ENCODE results near the gene CD151. TPM values are rescaled to one million over a fixed set of nuclear protein-coding genes. Genes with fewer than 3 reads are reported as not detected.

The CD151 gene
- total and polyA plus RNA-seq, 10 donors: 38.0 to 142 (median 81.4) TPM

- peak overlapping the region in 7 of 8 donors; percentile 51 to 88 (median 80) for H3K27ac ChIP-seq
- 2 to 13% (median 5%) methylated on average over 33 to 40 of the region's 40 CpGs for WGBS, 5 donors
- peaks cover 56 to 97% (median 84%) of the 10 kb centered on the region in 6 donors for H3K4me1 ChIP-seq
- H3K36me3 ChIP-seq: peaks cover 0 to 17% (median 11%) of the 10 kb centered on the region in 6 donors
- TF ChIP-seq POLR2A (IDR thresholded peaks at IDR 0.05): no peak
- TF ChIP-seq POLR2AphosphoS5 (IDR thresholded peaks at IDR 0.05): peak; percentile 74 to 81 (median 81)
- no peaks in the 10 kb centered on the region for H3K9me3 ChIP-seq
- intact Hi-C loops (cut with DNase I; ENCODE audit: low total_unique reads): no loop called here
- peak overlapping the region; percentile 29 to 74 (median 43) for H3K4me3 ChIP-seq
- DNase-seq: peak; percentile 90
- peaks cover 0 to 77% (median 22%) of the 10 kb centered on the region in 7 donors for H3K27me3 ChIP-seq (replicated peaks in 1 of 7)
These were observed 3.4 kb upstream of the CD151 start for GRCh38 chr11:829176-829846.

- Histone ChIP-seq H3K9me3 (no peaks in the 10 kb centered on the region), H3K27ac (peak overlapping the region in 7 of 8 donors; percentile 51 to 88 (median 80)), H3K4me1 (peaks cover 59 to 97% (median 89%) of the 10 kb centered on the region in 6 donors), H3K4me3 (peak overlapping the region; percentile 29 to 74 (median 43)), H3K27me3 (replicated peaks in 1 of 7) (peaks cover 0 to 82% (median 22%) of the 10 kb centered on the region in 7 donors), H3K36me3 (peaks cover 0 to 11% (median 5%) of the 10 kb centered on the region in 6 donors)
- intact Hi-C loops (cut with DNase I; ENCODE audit: low total_unique reads): no loop called here
- 0 to 2% (median 2%) methylated on average over 9 to 39 of the region's 39 CpGs for WGBS, 5 donors
- peak; percentile 84 for DNase-seq
- TF ChIP-seq POLR2A (IDR thresholded peaks at IDR 0.05): peak in 1 of 3 donors; percentile 15
- TF ChIP-seq POLR2AphosphoS5 (IDR thresholded peaks at IDR 0.05): peak in 2 of 3 donors; percentile 64 to 83
- no peak for TF ChIP-seq CTCF (IDR thresholded peaks at IDR 0.05 in 8 of 11, conservative IDR thresholded peaks at IDR 0.05 in 3 of 11)
These were observed 2.9 kb upstream of the CD151 start for GRCh38 chr11:829847-830294.

- Histone ChIP-seq H3K4me3 (peak overlapping the region; percentile 29 to 74 (median 43)), H3K36me3 (peaks cover 0 to 5% (median 0%) of the 10 kb centered on the region in 6 donors), H3K4me1 (peaks cover 59 to 97% (median 92%) of the 10 kb centered on the region in 6 donors), H3K27me3 (replicated peaks in 1 of 7) (peaks cover 0 to 88% (median 22%) of the 10 kb centered on the region in 7 donors), H3K9me3 (no peaks in the 10 kb centered on the region), H3K27ac (peak overlapping the region in 5 of 8 donors; percentile 77 to 88 (median 86))
- TF ChIP-seq POLR2AphosphoS5 (IDR thresholded peaks at IDR 0.05) (peak; percentile 8 to 46 (median 36)), CTCF (IDR thresholded peaks at IDR 0.05 in 8 of 11, conservative IDR thresholded peaks at IDR 0.05 in 3 of 11) (no peak), POLR2A (IDR thresholded peaks at IDR 0.05) (no peak)
- intact Hi-C loops (cut with DNase I; ENCODE audit: low total_unique reads): no loop called here
- peak; percentile 93 for DNase-seq
- 1 to 8% (median 3%) methylated on average over 39 to 78 of the region's 78 CpGs for WGBS, 5 donors
These were observed 2.2 kb upstream of the CD151 start for GRCh38 chr11:830295-831117.

- WGBS, 5 donors: 65 to 79% (median 72%) methylated on average over 24 to 31 of the region's 31 CpGs
- Histone ChIP-seq H3K36me3 (peaks cover 0 to 6% (median 0%) of the 10 kb centered on the region in 6 donors), H3K4me3 (peak overlapping the region in 7 of 8 donors; percentile 29 to 74 (median 43)), H3K9me3 (no peaks in the 10 kb centered on the region), H3K27ac (no peak overlapping the region), H3K27me3 (replicated peaks in 1 of 7) (peaks cover 0 to 88% (median 22%) of the 10 kb centered on the region in 7 donors), H3K4me1 (peaks cover 57 to 96% (median 90%) of the 10 kb centered on the region in 6 donors)
- TF ChIP-seq CTCF (IDR thresholded peaks at IDR 0.05 in 8 of 11, conservative IDR thresholded peaks at IDR 0.05 in 3 of 11): no peak
- TF ChIP-seq POLR2AphosphoS5 (IDR thresholded peaks at IDR 0.05): no peak
- TF ChIP-seq POLR2A (IDR thresholded peaks at IDR 0.05): no peak
- DNase-seq: no peak
- intact Hi-C loops (cut with DNase I; ENCODE audit: low total_unique reads): no loop called here
These were observed 1.5 kb upstream of the CD151 start for GRCh38 chr11:831118-831864.

Measured in spleen (tissue), 11 donors.